D721Med (cell line): ENCODE results near the gene SMAD4.

ENCODE experiments used
- DNase-seq: peaks from one replicate; pipeline ENCODE4 v3.0.0; 2011; ENCODE audit warnings: low spot score; ENCODE audit not compliant: insufficient read length
- FAIRE-seq: peaks from 2 replicates; lab custom pipeline; 2011; peaks lifted over from hg19 to GRCh38; lab: Jason Lieb, UNC
- CTCF ChIP-seq: IDR thresholded peaks from 2 replicates; pipeline ENCODE4 v1.5.1; 2012; ENCODE audit warnings: mild to moderate bottlenecking, control low read depth; ENCODE audit not compliant: insufficient read depth; ENCODE audit errors: missing control alignments

SMAD4 gene

GRCh38 chr18:51049137-51049536, 19.1 kb downstream of the SMAD4 start:
- TF ChIP-seq CTCF, result no peak
- peak; percentile 85 for FAIRE-seq

GRCh38 chr18:51051105-51051712, 21.2 kb downstream of the SMAD4 start:
- DNase-seq (no peak), FAIRE-seq (peak; percentile 98)
- TF ChIP-seq CTCF, result peak; percentile 70

More at GRCh38 chr18:51049137-51049536, 19.1 kb downstream of the SMAD4 start:
- no peak for DNase-seq

GRCh38 chr18:51053814-51054213, 23.8 kb downstream of the SMAD4 start:
- TF ChIP-seq CTCF, result no peak
- DNase-seq (no peak), FAIRE-seq (peak; percentile 91)

GRCh38 chr18:51054764-51055163, 24.8 kb downstream of the SMAD4 start:
- FAIRE-seq (peak; percentile 58), DNase-seq (no peak)
- TF ChIP-seq CTCF, result no peak

GRCh38 chr18:51059969-51060368, 30.0 kb downstream of the SMAD4 start:
- FAIRE-seq (peak; percentile 92), DNase-seq (no peak)
- TF ChIP-seq CTCF, result no peak

- no peak for TF ChIP-seq CTCF
- DNase-seq, result no peak
- FAIRE-seq, result peak; percentile 77
Measured at GRCh38 chr18:51064256-51064655, 34.2 kb downstream of the SMAD4 start.

GRCh38 chr18:51066273-51066672, 36.3 kb downstream of the SMAD4 start:
- no peak for DNase-seq
- no peak for FAIRE-seq
- no peak for TF ChIP-seq CTCF
